Activated T-cell treated with anti-CD3 and anti-CD28 coated beads for 4 hours (primary cell): ENCODE data around the gene GPX5.
"Not testable (repeated sequence)": the region's sequence is repeated elsewhere in the genome, so short reads cannot be mapped to it uniquely, and the experiment has no call there.

Experiments
- DNase-seq: peaks from one replicate; pipeline ENCODE4 v3.0.0-alpha.2; 2020

GPX5 gene

GRCh38 chr6:28515676-28516075, 10.0 kb upstream of the GPX5 start, which contains the start of gene GPX6:
GPX6 (minus strand) TSS chr6:28515793; CDS start chr6:28515743, 50 bp downstream.
- no peak for DNase-seq

GRCh38 chr6:28517964-28518363, 7.7 kb upstream of the GPX5 start:
- DNase-seq = no peak

- no peak for DNase-seq
Measured at GRCh38 chr6:28522594-28523240, 3.0 kb upstream of the GPX5 start.

- DNase-seq = no peak
Measured at GRCh38 chr6:28523241-28523622, 2.4 kb upstream of the GPX5 start.

GRCh38 chr6:28530777-28531176, 5.1 kb downstream of the GPX5 start:
- no peak for DNase-seq

- no peak for DNase-seq
Measured at GRCh38 chr6:28531479-28532128, 5.9 kb downstream of the GPX5 start.

GRCh38 chr6:28534306-28534705, 8.6 kb downstream of the GPX5 start:
- DNase-seq = no peak

- no peak for DNase-seq
Measured at GRCh38 chr6:28534875-28535274, 9.2 kb downstream of the GPX5 start.

GRCh38 chr6:28537065-28537464, 11.4 kb downstream of the GPX5 start:
- DNase-seq = no peak

GRCh38 chr6:28537509-28538140, 11.9 kb downstream of the GPX5 start:
- DNase-seq = no peak

GRCh38 chr6:28541996-28542395, 16.3 kb downstream of the GPX5 start:
- no peak for DNase-seq

- peak; percentile 46 for DNase-seq
Measured at GRCh38 chr6:28542440-28543296, 17.0 kb downstream of the GPX5 start.

- peak; percentile 24 for DNase-seq
Measured at GRCh38 chr6:28543651-28544610, 18.2 kb downstream of the GPX5 start.

- no peak for DNase-seq
Measured at GRCh38 chr6:28545955-28546354, 20.3 kb downstream of the GPX5 start.

- not testable (repeated sequence) for DNase-seq
Measured at GRCh38 chr6:28547003-28547402, 21.3 kb downstream of the GPX5 start.

GRCh38 chr6:28551891-28552666, 26.4 kb downstream of the GPX5 start:
- no peak for DNase-seq

GRCh38 chr6:28553384-28553985, 27.8 kb downstream of the GPX5 start:
- DNase-seq = no peak

- no peak for DNase-seq
Measured at GRCh38 chr6:28553986-28554881, 28.6 kb downstream of the GPX5 start.

- DNase-seq = no peak
Measured at GRCh38 chr6:28555136-28555535, 29.5 kb downstream of the GPX5 start.

GRCh38 chr6:28558629-28559028, 32.9 kb downstream of the GPX5 start:
- DNase-seq = no peak
